ENCODE data around the gene METTL25B. TPM values are rescaled to one million over a fixed set of nuclear protein-coding genes. Genes with fewer than 3 reads are reported as not detected.

METTL25B gene
- total and polyA plus RNA-seq, 4 donors: 24.4 to 42.6 (median 31.6) TPM

GRCh38 chr1:156689953-156690674, 38.2 kb upstream of the METTL25B start:
- H3K9ac ChIP-seq (ENCODE audit: insufficient read depth in 1 of 2, low read length in 2 of 2): peak overlapping the region; percentile 28 to 82
- no peaks in the 10 kb centered on the region for H3K27me3 ChIP-seq (ENCODE audit: control insufficient read depth in 3 of 3, insufficient read depth in 3 of 3, low read length in 2 of 3)
- H3K4me3 ChIP-seq: no peak overlapping the region
- H3K9me3 ChIP-seq (ENCODE audit: control insufficient read depth in 4 of 4, insufficient read depth in 3 of 4, low read length in 3 of 4): no peaks in the 10 kb centered on the region
- no peak for TF ChIP-seq CTCF (IDR thresholded peaks at IDR 0.05; ENCODE audit: control extremely low read depth, extremely low read depth)
- WGBS, 2 donors: 20 to 27% methylated on average over 10 of the region's 10 CpGs
- DNase-seq (peak; percentile 80 to 86 (median 84)), ATAC-seq (ENCODE audit: insufficient read depth, low FRiP score) (no peak)
- H3K36me3 ChIP-seq (ENCODE audit: control insufficient read depth in 4 of 4, insufficient read depth in 4 of 4, low read length in 4 of 4): no peaks in the 10 kb centered on the region
- H3K4me1 ChIP-seq (ENCODE audit: control insufficient read depth in 5 of 5, insufficient read depth in 5 of 5, low read length in 5 of 5): peaks cover 0 to 50% (median 7%) of the 10 kb centered on the region in 5 donors
- no peak overlapping the region for H3K27ac ChIP-seq (ENCODE audit: low read depth in 1 of 2, low read length in 1 of 2)

- Histone ChIP-seq H3K9me3 (ENCODE audit: control insufficient read depth in 4 of 4, insufficient read depth in 3 of 4, low read length in 3 of 4) (no peaks in the 10 kb centered on the region), H3K4me1 (ENCODE audit: control insufficient read depth in 5 of 5, insufficient read depth in 5 of 5, low read length in 5 of 5) (peaks cover 0 to 50% (median 7%) of the 10 kb centered on the region in 5 donors), H3K36me3 (ENCODE audit: control insufficient read depth in 4 of 4, insufficient read depth in 4 of 4, low read length in 4 of 4) (no peaks in the 10 kb centered on the region), H3K4me3 (no peak overlapping the region), H3K9ac (ENCODE audit: insufficient read depth in 1 of 2, low read length in 2 of 2) (peak overlapping the region in 1 of 2 donors; percentile 28), H3K27ac (ENCODE audit: low read depth in 1 of 2, low read length in 1 of 2) (no peak overlapping the region), H3K27me3 (ENCODE audit: control insufficient read depth in 3 of 3, insufficient read depth in 3 of 3, low read length in 2 of 3) (no peaks in the 10 kb centered on the region)
- TF ChIP-seq CTCF (IDR thresholded peaks at IDR 0.05; ENCODE audit: control extremely low read depth, extremely low read depth): no peak
- WGBS, 2 donors: 52 to 65% methylated on average over 8 of the region's 8 CpGs
- no peak for ATAC-seq (ENCODE audit: insufficient read depth, low FRiP score)
- DNase-seq: no peak
These were observed 37.6 kb upstream of the METTL25B start for GRCh38 chr1:156690675-156691036.

- peaks cover 0 to 50% (median 7%) of the 10 kb centered on the region in 5 donors for H3K4me1 ChIP-seq (ENCODE audit: control insufficient read depth in 5 of 5, insufficient read depth in 5 of 5, low read length in 5 of 5)
- TF ChIP-seq CTCF (IDR thresholded peaks at IDR 0.05; ENCODE audit: control extremely low read depth, extremely low read depth): no peak
- 58 to 64% methylated on average over 10 of the region's 10 CpGs for WGBS, 2 donors
- H3K36me3 ChIP-seq (ENCODE audit: control insufficient read depth in 4 of 4, insufficient read depth in 4 of 4, low read length in 4 of 4): no peaks in the 10 kb centered on the region
- H3K27me3 ChIP-seq (ENCODE audit: control insufficient read depth in 3 of 3, insufficient read depth in 3 of 3, low read length in 2 of 3): no peaks in the 10 kb centered on the region
- H3K4me3 ChIP-seq: no peak overlapping the region
- no peak overlapping the region for H3K27ac ChIP-seq (ENCODE audit: low read depth in 1 of 2, low read length in 1 of 2)
- H3K9ac ChIP-seq (ENCODE audit: insufficient read depth in 1 of 2, low read length in 2 of 2): no peak overlapping the region
- no peak for DNase-seq
- no peak for ATAC-seq (ENCODE audit: insufficient read depth, low FRiP score)
- H3K9me3 ChIP-seq (ENCODE audit: control insufficient read depth in 4 of 4, insufficient read depth in 3 of 4, low read length in 3 of 4): no peaks in the 10 kb centered on the region
These were observed 37.1 kb upstream of the METTL25B start for GRCh38 chr1:156691191-156691590.

All from lung (tissue), 12 donors.